HFFc6 (cell line): ENCODE data around the gene CLNK. TPM values are rescaled to one million over a fixed set of nuclear protein-coding genes. Genes with fewer than 3 reads are reported as not detected.

Experiments used
- DNase-seq: peaks from one replicate; pipeline ENCODE4 v3.0.0-alpha.2; 2018
- H3K27ac Mint-ChIP-seq: 2 replicates; pipeline ENCODE4 v1.8.0; 2020; ENCODE audit warnings: mild to moderate bottlenecking, mixed read lengths
- H3K27me3 Mint-ChIP-seq: 2 replicates; pipeline ENCODE4 v1.8.0; 2021; ENCODE audit warnings: mild to moderate bottlenecking, moderate library complexity, mixed read lengths; ENCODE audit not compliant: insufficient read depth
- H3K36me3 Mint-ChIP-seq: 2 replicates; pipeline ENCODE4 v1.8.0; 2021; ENCODE audit warnings: low read depth, mixed read lengths
- H3K4me1 Mint-ChIP-seq: 2 replicates; pipeline ENCODE4 v1.8.0; 2020; ENCODE audit warnings: low read depth, mixed read lengths
- H3K4me3 Mint-ChIP-seq: 2 replicates; pipeline ENCODE4 v1.8.0; 2020; ENCODE audit warnings: mild to moderate bottlenecking, moderate library complexity, mixed read lengths
- H3K9me3 Mint-ChIP-seq: 2 replicates; pipeline ENCODE4 v1.8.0; 2020; ENCODE audit warnings: mild to moderate bottlenecking, mixed read lengths
- CTCF ChIP-seq: fragments of 200-600 bp; sonication (generic); IDR thresholded peaks from 2 replicates; pipeline ENCODE4 v1.5.0; 2021; ENCODE audit warnings: antibody characterized with exemption, mild to moderate bottlenecking
- long read RNA-seq: library from polyadenylated mRNA; unstranded; transcript quantifications from one replicate; pipeline ENCODE4 v2.0.0, GENCODE V29; 2019
- total RNA-seq, 6 experiments: library from RNA; stranded (reverse); fragmentation: NEBNext Ultra II Directional; extraction: Animal tissue kit (Norgen Biotek cat#: 25700); gene quantifications; 2 replicates in 1 of 6; 3 replicates in 5 of 6; pipeline ENCODE4 v1.2.3, GENCODE V29; 2021

The CLNK gene
- not detected for total RNA-seq
- long read RNA-seq: 0 reads

- no peak within 1 kb of the TSS for H3K4me3 Mint-ChIP-seq
- no peak within 1 kb of the TSS for H3K27ac Mint-ChIP-seq
- no peaks in the 10 kb centered on the region for H3K36me3 Mint-ChIP-seq
- H3K4me1 Mint-ChIP-seq: no peaks in the 10 kb centered on the region
- no peak for TF ChIP-seq CTCF
- H3K9me3 Mint-ChIP-seq: no peaks in the 10 kb centered on the region
- no peak for DNase-seq
- H3K27me3 Mint-ChIP-seq: peaks cover 10% of the 10 kb centered on the region
Observed at GRCh38 chr4:10684631-10685030, at the start of gene CLNK. Gene CLNK, minus strand, starts transcription at chr4:10684768. Its CDS starts 16,899 bp downstream, at chr4:10667869.

GRCh38 chr4:10733481-10734062 is 49.0 kb upstream of the CLNK start:
- no peak overlapping the region for H3K27ac Mint-ChIP-seq
- no peak overlapping the region for H3K4me3 Mint-ChIP-seq
- no peak for DNase-seq
- no peaks in the 10 kb centered on the region for H3K36me3 Mint-ChIP-seq
- TF ChIP-seq CTCF: no peak
- no peaks in the 10 kb centered on the region for H3K4me1 Mint-ChIP-seq
- H3K9me3 Mint-ChIP-seq: no peaks in the 10 kb centered on the region
- peaks cover 4% of the 10 kb centered on the region for H3K27me3 Mint-ChIP-seq

GRCh38 chr4:10732914-10733415 is 48.4 kb upstream of the CLNK start:
- no peak for DNase-seq
- no peaks in the 10 kb centered on the region for H3K9me3 Mint-ChIP-seq
- no peak overlapping the region for H3K27ac Mint-ChIP-seq
- TF ChIP-seq CTCF: no peak
- H3K4me3 Mint-ChIP-seq: no peak overlapping the region
- no peaks in the 10 kb centered on the region for H3K4me1 Mint-ChIP-seq
- H3K27me3 Mint-ChIP-seq: peaks cover 4% of the 10 kb centered on the region
- no peaks in the 10 kb centered on the region for H3K36me3 Mint-ChIP-seq

GRCh38 chr4:10732235-10732913 is 47.8 kb upstream of the CLNK start:
- no peaks in the 10 kb centered on the region for H3K9me3 Mint-ChIP-seq
- H3K4me1 Mint-ChIP-seq: no peaks in the 10 kb centered on the region
- H3K36me3 Mint-ChIP-seq: no peaks in the 10 kb centered on the region
- TF ChIP-seq CTCF: no peak
- no peak overlapping the region for H3K4me3 Mint-ChIP-seq
- H3K27ac Mint-ChIP-seq: no peak overlapping the region
- no peak for DNase-seq
- H3K27me3 Mint-ChIP-seq: peaks cover 4% of the 10 kb centered on the region

GRCh38 chr4:10731690-10732089 is 47.1 kb upstream of the CLNK start:
- H3K36me3 Mint-ChIP-seq: no peaks in the 10 kb centered on the region
- no peak overlapping the region for H3K27ac Mint-ChIP-seq
- H3K27me3 Mint-ChIP-seq: peaks cover 4% of the 10 kb centered on the region
- no peaks in the 10 kb centered on the region for H3K4me1 Mint-ChIP-seq
- no peaks in the 10 kb centered on the region for H3K9me3 Mint-ChIP-seq
- no peak for TF ChIP-seq CTCF
- DNase-seq: no peak
- H3K4me3 Mint-ChIP-seq: no peak overlapping the region
